ENCODE measurements around the gene NYAP2.

NYAP2 gene

GRCh38 chr2:225640550-225640949 lies 241.0 kb downstream of the NYAP2 start:
- no peak for DNase-seq

GRCh38 chr2:225649274-225649673 lies 249.8 kb downstream of the NYAP2 start:
- no peak for DNase-seq

DNA sequence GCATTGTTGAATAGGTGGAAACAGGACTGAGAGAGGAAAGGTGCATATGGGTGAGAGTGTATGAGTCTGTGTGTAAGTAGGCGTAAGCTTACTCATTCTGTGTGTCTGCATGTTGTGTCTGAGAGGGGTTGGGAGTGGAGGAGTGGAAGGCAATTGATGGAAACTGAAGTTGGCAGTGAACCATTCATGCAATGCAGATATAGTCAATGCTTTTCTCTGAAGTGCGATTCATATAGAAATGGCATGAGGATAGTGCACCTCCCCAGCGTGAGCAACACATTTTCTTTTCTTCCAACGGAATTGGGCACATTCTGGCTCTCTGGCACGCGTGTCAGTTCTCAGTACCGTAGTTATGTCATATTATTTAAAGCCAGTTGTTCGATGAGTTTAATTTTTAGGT lies 250.5 kb downstream of the NYAP2 start:
- no peak for DNase-seq

- DNase-seq = peak; percentile 61 to 66
Measured at GRCh38 chr2:225660262-225661131, 261.0 kb downstream of the NYAP2 start.

DNA sequence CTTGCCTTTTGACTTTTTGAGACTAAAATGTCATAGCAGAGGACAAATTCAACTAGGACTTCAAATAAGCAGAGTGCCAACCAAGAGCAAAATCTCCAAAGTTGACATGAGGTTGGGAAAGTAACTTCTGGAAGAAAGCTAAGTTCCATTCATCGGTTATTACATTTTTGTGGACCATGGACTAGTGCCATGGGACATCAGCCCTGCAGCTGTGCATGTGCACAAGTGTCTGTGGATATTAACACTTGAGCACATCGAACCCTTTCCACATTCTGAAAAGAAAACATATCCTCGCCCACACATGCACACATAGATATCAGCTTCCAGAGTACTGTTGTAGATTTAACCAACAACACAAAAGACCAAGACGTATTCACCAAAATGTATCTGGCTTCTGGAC lies 262.6 kb downstream of the NYAP2 start:
- DNase-seq = no peak

- no peak for DNase-seq
Measured at GRCh38 chr2:225667445-225667844, 267.9 kb downstream of the NYAP2 start.

DNA sequence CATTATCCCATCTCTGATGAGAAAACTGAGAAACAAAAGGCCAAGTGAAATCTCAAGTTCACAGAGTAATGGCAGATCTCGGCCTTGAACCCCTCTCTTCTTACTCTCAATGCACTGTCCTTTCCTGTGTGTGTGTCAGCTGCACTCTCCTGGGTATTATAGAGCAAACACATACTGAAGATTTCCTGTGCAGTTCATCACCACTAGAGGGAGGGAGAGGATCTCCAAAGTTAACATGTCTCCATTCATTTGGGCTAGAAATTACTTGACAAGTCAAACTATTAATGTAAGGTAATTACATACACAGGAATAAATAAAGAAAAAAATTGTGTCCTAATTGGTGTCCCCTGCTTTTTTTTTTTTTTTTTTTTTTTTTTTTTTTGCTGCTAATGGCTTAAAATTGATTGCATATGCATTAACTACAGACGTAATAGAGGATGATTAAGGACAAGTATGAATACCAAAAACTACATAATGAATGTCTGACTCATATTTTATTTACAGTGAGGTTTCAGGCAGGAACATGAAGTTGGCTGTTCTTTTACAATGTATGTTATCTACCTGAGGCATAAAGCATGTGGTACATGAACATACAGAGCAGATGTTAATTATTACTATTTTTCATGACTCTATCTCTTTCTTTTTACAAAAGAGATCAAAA lies 269.2 kb downstream of the NYAP2 start:
- DNase-seq = peak in 1 of 2 donors; percentile 38

- peak in 1 of 2 donors; percentile 47 for DNase-seq
Measured at GRCh38 chr2:225670111-225670974, 270.8 kb downstream of the NYAP2 start.

- no peak for DNase-seq
Measured at GRCh38 chr2:225678792-225679191, 279.3 kb downstream of the NYAP2 start.

DNA sequence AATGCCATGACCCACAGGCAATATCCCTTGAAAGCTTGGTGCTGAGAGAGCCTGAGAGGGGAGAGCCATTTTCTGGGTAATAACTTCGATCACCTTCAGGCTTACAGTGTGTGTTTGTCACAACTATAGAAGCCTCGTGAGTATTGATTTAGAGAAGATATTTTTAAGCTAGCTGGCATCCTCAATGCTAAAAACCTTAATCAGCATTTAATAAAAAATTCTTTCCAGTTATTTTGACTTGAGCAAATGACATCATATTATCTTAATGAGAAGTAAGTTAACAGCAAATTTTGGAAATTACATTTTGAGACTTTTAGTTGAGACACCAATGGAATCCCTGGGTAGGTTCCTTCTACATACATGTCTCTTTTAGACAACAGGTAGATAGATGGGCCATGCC lies 283.7 kb downstream of the NYAP2 start:
- DNase-seq = no peak

DNA sequence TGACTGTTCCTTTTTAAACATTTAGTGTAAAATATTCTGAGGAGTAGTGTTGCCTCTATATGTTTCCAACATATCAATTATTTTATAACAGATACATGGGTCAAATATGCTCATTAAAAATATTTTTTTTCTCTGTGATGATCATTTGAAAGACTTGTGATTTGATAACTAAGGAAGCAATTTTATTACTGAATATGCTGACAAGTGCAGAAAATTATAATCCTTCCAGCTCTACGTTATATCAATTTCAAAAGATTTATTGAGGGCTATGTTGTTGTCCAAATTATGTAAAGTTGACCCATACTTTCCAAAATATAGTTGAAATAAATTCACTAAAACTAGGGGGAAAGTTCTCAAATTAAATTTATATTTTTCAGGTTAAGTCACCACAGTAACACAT lies 290.6 kb downstream of the NYAP2 start:
- DNase-seq = no peak

DNA sequence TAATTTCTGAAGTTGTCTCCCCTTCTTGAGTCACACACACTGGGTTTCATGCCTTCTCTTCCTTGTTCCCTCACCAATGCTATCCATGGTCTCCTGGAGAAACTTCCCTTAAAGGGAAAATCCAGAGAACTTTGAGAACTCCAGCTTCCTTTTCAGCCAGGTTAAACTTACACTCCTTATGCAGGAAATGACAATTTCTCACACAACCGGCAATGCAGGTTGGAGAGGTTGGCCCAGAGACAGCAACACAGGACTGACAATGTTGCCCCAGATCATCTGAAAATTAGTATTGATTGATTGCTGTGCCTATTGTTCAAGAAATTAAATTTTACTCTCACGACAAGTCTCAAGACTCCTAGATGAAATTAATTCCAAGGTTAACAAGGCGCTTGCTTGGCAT lies 292.2 kb downstream of the NYAP2 start:
- DNase-seq = no peak

- no peak for DNase-seq
Measured at GRCh38 chr2:225693259-225693658, 293.7 kb downstream of the NYAP2 start.

- no peak for DNase-seq
Measured at GRCh38 chr2:225694664-225695063, 295.2 kb downstream of the NYAP2 start.

- DNase-seq = no peak
Measured at GRCh38 chr2:225697936-225698335, 298.4 kb downstream of the NYAP2 start.

All from hippocampal formation (tissue), 2 donors.